ENCODE measurements around the gene MAGOHB.
"Not testable (repeated sequence)": the region's sequence is repeated elsewhere in the genome, so short reads cannot be mapped to it uniquely, and the experiment has no call there.

The MAGOHB gene

DNA sequence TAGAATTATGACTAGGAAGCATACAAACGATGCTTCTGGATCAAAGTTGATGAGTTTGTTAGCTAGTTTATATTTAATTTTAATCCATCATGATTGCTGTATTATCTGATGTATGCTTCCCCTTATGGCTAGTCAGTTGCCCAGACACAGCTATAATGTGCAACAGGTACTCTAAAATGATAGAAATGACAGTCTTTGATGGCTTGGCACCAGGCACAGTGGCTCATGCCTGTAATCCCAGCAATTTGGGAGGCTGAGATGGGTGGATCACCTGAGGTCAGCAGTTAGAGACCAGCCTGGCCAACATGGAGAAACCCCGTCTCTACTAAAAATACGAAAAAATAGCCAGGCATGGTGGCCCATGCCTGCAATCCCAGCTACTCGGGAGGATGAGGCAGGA lies 2.2 kb downstream of the MAGOHB start:
- not testable (repeated sequence) for DNase-seq

DNA sequence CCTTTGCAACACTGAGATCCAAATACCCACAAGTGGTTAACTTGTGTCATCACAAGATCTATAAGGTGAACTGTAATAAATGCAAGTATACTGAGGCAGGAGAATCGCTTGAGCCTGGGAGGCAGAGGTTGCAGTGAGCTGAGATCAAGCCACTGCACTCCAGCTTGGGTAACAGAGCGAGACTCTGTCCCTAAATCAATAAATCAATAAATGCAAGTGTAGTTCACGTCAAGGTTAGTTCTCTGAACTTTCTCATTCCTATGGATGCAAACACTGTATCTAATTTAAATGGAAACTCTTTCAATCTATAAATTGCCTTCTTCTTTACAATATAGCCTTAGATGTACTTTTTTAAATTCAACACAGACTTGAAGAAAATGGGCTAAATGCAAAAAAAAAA lies 3.2 kb downstream of the MAGOHB start:
- no peak for DNase-seq

DNA sequence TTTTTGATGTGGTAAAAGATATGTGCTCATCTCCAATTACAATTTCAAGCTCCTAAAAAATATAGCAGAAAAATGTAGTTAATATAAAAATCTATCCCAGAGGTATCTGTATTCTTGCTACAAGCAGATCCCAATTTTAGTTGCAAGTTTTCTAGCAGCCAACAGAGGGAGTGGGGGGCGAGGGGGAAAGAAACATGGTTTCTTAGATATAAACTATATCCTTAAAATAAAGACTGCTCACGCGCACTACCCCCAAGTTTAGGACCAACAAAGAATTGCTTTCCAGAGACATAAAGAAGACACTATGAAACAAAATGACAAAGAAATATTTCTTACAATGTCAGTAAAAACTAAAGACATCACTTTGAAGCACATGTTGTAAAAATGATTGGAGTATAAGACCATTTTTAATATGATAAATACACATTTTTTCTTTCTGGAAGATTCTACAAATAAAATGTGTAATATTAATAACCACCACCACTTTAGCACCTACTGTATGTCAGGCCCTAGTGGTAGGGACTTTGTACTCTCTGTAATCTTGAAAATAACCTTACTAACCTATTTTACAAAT lies 5.4 kb downstream of the MAGOHB start:
- DNase-seq = no peak

DNA sequence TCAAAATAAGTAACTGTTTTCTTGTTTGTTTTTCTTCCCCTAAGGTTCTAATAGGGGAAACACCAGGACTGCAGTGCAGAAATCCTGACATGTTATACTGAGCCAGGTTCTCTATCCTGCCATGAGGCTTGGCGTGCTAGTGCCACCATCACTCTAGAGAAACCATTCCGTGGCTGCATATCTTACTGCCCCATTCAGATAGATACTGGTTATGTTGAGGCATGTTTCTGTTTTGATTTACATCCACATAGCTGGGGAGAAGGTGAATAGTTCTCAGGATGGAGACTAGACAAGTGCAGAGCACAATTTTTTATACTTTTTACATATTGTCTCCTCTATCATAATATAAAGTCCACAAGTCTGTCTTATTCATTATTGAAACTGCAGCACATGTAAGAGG lies 11.5 kb downstream of the MAGOHB start:
- DNase-seq = no peak

DNA sequence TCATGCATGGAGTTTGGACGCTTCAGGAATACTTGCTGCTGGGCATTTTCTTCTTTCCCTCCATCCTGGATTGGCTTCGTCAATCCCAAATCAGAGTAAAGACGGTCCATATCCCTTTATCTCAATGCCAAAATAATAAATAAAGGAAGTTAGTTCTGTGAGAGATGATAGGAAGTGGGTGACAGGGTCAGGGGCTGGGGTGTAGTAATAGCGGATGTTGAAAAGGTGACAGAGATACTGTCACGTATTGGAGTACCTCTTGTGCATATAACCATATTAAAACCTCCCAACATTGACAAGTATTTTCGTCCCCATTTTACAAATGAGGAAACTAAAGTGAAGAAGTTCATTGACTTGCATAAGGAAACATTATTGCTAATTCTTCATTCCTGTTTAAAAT lies 12.4 kb downstream of the MAGOHB start:
- DNase-seq = no peak

DNA sequence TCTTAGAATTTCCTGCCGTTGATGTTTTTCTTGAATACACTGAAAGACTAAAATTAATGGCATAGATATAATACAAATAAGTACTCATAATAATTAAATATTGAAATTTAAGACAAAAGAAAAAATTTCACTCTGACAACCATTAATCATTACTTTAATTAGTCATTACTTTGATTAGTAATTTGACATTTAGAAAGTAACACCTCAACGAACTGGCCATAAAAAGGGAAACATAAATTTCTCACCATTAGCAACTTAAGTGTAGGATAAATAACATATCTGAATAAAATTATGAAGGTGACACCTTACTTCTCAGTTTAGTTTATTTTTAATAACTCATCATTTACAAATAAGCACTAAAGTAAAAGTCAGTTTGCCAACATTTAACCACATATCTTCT lies 17.5 kb downstream of the MAGOHB start:
- DNase-seq = no peak

DNA sequence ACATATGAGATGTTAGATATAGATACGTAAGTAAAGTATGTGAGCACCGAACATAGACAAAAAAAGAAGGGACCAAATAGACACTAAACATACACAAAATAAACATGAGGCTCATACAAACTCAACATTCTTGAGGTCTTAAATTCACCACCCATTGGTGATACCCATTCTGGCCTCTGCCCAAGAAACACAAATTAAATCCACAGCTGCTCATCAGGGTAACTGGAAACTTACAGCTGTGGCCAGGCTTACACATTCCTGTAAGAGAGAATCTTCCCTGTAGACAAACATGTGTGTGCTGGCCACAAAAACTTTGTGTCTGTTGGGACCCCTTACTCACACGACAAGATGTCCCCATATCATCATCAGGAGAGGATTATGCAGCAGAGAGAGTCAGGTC lies 22.4 kb downstream of the MAGOHB start:
- peak; percentile 22 for DNase-seq

DNA sequence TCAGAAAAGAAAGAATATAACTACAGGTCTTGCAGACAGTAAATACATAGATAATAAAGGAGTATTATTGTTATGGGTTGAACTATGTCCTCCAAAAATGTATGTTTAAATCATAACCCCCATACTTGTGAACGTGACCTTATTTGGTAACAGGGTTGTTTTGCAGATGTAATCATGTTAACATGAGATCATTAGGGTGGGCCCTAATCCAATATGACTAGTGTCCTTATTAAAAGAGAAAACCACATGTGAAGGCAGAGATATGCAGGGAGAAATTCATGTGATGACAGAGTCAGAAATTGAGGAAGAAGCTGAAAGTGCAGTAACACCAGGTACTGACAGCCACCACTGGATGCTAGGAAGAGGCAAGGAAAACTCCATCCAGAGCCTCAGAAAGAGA lies 29.0 kb downstream of the MAGOHB start:
- peak; percentile 47 for DNase-seq

DNA sequence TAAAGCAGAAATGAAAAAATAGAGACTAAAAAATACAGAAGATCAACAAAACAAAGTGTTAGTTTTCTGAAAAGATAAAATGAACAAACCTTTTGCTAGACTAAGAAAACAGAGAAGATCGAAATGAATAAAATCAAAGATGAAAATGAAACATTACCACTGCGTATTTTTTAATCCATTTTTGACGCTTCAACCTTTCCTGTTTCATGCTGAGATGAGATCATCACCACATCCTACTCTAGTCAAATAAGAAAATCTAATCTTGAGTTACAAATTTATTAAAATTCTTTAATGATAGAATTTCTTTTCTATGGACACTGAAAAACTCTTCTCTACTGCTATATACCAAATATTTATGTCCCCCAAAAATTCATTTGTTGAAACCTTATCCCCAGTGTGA lies 30.7 kb downstream of the MAGOHB start:
- no peak for DNase-seq

DNA sequence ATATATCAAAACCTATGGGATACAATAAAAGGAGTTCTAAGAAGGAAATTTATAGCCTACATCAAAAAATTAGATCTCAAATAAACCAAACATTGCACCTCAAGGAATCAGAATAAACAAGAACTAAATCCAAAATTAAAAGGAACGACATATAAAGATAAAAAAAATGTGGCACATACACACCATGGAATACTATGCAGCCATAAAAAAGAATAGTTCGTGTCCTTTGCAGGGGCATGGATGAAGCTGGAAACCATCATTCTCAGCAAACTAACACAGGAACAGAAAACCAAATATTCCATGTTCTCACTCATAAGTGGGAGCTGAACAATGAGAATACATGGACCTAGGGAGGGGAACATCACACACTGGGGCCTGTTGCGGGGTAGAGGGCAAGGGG lies 31.3 kb downstream of the MAGOHB start:
- not testable (repeated sequence) for DNase-seq

DNA sequence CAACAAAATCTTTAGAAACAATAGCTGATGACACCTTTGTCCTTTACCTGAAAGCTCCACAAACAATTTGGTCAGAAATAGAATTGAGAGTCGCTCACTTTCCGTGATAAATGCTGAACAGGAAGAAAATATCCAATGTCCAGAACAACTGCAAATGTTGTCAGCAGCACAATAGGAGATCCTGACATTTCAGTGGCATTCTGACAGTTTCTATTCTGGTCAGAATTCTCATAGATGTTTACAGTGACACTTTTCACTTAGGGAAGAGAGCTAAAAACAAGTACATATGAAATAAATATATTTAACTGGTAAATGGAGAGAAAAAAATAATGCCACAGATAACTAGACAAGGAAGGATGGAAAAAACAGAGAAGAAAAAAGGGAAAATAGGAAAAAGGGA lies 39.1 kb downstream of the MAGOHB start:
- no peak for DNase-seq

DNA sequence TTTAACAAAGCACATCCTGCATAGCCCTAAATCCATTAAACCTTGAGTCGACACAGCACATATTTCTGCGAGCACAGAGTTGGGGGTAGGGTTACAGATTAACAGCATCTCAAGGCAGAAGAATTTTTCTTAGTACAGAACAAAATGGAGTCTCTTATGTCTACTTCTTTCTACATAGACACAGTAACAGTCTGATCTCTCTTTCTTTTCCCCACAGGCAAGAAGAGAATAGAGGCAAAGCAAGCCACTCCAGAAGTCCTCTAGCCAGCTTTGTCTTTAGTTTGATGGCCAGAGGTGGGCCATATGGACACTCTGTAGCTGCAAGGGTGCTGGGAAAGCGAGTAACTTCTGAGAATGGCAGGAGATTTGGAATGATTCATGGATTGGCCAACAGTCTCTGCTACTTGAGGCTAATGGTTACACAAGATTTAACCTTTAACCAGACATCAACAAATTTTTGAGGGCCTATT lies 41.4 kb downstream of the MAGOHB start:
- DNase-seq = peak; percentile 39

DNA sequence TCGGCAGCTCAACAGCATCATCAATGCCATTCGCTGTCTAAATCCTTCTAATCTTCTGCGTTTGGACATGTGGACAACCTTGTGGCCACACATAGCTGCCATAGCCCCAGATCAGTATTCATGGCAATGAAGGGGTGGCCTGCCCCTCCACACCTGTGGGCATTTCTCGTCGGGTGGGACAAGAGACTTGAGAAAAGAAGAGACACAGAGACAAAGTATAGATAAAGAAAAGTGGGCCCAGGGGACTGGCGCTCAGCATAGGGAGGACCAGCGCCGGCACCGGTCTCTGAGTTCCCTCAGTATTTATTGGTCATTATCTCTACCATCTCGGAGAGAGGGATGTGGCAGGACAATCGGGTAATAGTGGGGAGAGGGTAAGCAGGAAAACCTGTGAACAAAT lies 42.3 kb downstream of the MAGOHB start:
- no peak for DNase-seq

- no peak for DNase-seq
Observed at GRCh38 chr12:10567813-10568212, 45.6 kb downstream of the MAGOHB start.

DNA sequence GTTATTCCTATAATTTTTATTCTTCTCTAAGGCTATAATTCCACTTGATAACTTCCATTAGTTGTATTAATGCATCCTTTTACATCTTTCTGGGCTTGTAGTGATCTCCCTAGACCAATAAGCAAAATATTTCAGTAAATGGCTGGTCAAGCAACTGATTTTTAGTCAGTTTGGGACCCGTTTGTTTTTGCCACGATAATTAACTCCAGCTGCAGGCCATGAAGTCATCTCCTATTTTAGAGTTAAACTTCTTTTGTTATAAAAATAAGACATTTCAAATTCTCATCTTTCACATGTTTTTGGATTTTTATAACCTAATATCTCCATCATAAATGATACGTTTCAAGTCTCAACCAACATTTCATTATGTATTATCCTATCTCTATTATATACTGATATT lies 49.4 kb downstream of the MAGOHB start:
- DNase-seq = peak; percentile 3

GRCh38 chr12:10563002-10563401 lies 50.4 kb downstream of the MAGOHB start:
- DNase-seq = no peak

GRCh38 chr12:10562306-10562933 lies 51.0 kb downstream of the MAGOHB start:
- peak; percentile 37 for DNase-seq

DNA sequence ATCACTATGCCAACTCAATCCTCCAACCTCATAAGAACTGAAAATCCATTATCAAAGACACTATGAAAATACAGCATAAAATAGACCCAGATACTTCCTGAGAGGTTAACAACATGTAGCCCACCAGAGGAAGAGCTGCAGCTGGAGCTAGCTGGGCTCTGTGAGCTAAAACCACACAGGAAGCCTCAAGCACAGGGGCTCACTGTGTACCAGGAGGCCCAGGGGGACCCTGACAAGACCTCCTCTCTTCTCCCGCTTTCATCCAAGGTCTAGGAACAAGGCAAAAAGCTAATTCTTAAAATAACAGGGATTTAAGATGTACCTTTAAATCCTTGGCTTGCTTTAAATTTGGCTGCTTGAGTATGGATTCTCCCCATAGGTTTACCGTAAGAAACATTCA lies 54.2 kb downstream of the MAGOHB start:
- DNase-seq = no peak

- DNase-seq = no peak
Observed at GRCh38 chr12:10558789-10559188, 54.6 kb downstream of the MAGOHB start.

DNA sequence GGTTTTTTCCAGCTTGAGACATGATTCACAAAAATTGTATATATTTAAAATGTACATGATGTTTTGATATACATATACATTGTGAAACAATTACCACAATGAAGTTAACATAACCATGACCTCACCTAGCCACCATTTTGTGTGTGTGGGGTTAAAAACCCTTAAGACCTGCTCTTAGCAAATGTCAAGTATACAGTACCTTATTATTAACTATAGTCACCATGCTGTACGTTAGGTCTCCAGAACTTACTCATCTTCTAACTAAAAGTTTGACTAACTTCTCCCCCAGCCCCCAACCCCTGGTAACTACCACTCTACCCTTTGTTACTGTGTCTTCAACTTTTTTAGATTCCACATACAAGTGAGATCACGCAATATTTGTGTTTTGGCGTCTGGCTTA lies 55.1 kb downstream of the MAGOHB start:
- DNase-seq = no peak

DNA sequence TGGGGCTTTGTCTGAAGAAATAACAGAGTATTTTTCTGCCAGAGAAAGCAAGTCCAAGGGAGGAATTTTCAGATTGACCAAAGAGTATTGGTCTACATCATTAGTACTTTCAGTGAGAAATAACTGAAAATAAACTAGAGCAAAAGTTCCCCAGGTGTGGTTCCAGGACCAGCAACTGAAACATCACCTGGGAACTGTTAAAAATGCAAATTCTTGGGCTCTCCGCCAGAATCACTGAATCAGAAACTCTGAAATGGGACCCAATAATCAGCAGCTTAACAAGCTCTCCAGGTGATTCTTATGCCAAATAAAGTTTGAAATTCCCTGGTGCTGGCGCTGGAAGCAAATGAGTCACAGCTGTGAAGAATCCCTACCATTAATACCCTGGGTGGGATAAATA lies 55.6 kb downstream of the MAGOHB start:
- no peak for DNase-seq

DNA sequence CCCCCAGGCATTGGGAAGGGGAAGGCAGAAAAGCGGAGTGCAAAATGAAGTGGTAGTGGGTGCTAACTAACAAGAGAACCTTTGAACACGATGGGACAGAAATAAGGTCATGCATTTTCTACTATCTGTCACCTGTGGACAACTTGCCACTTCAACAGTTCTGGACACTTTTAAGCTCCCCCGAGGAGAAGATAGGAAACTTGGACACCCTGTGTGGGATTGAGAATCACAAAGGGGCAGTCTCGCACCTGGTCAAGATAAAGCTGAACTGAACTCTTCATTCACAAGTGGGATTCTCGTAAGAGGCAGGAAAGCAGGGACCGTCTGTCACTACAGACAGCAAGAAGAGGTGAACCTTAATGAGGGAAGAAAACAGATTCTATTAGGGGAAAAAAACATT lies 56.1 kb downstream of the MAGOHB start:
- DNase-seq = no peak

- no peak for DNase-seq
Observed at GRCh38 chr12:10554756-10555481, 58.5 kb downstream of the MAGOHB start.

DNA sequence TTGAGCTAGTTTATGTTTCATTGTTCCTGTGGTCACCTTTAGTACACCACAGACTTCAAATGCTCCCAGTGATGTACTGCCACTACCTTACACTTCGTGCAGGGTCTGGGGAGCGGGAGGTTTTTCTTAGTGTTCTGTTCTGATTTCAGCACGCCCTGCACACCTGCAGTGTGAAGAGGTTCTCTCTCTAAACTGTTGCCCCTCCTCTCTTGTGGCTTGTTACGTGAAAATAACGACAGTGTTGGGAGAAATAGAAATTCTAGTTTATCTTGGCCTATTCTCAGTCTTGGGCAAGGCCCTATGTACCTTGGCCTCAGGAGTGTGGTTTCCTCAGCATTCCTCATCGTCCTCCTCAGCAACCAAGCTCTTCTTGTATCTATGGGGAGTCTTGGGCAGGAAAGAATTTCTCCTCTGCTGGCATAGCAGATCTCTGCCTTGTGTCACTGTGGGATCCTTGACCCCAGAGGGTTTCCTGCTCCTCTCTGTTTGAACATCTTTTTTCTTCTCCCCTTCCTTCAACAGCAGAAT lies 59.1 kb downstream of the MAGOHB start:
- no peak for DNase-seq
